ENCODE results near the gene CHAT.

The CHAT gene

GRCh38 chr10:49613882-49614241 is at the start of gene CHAT:
CHAT (plus strand) TSS chr10:49614037; CDS start chr10:49614190, 153 bp downstream.
- DNase-seq: no peak

GRCh38 chr10:49564461-49565009 is 49.3 kb upstream of the CHAT start:
- no peak for DNase-seq

- no peak for DNase-seq
These were observed 46.0 kb upstream of the CHAT start for GRCh38 chr10:49567810-49568209.

GRCh38 chr10:49568235-49568634 is 45.6 kb upstream of the CHAT start:
- DNase-seq: no peak

- DNase-seq: no peak
These were observed 44.7 kb upstream of the CHAT start for GRCh38 chr10:49569031-49569631.

- no peak for DNase-seq
These were observed 42.4 kb upstream of the CHAT start for GRCh38 chr10:49571388-49571787.

GRCh38 chr10:49572594-49573114 is 41.2 kb upstream of the CHAT start:
- DNase-seq: no peak

- no peak for DNase-seq
These were observed 38.3 kb upstream of the CHAT start for GRCh38 chr10:49575489-49576072.

GRCh38 chr10:49577182-49577925 is 36.5 kb upstream of the CHAT start:
- no peak for DNase-seq

GRCh38 chr10:49578392-49578791 is 35.4 kb upstream of the CHAT start:
- no peak for DNase-seq

- DNase-seq: no peak
These were observed 34.2 kb upstream of the CHAT start for GRCh38 chr10:49579621-49580020.

GRCh38 chr10:49585387-49585786 is 28.4 kb upstream of the CHAT start:
- no peak for DNase-seq

GRCh38 chr10:49587981-49588380 is 25.9 kb upstream of the CHAT start:
- no peak for DNase-seq

GRCh38 chr10:49592726-49593563 is 20.9 kb upstream of the CHAT start:
- peak; percentile 35 to 47 for DNase-seq

GRCh38 chr10:49593564-49593875 is 20.3 kb upstream of the CHAT start:
- no peak for DNase-seq

- no peak for DNase-seq
These were observed 19.8 kb upstream of the CHAT start for GRCh38 chr10:49593998-49594397.

- DNase-seq: no peak
These were observed 19.2 kb upstream of the CHAT start for GRCh38 chr10:49594594-49594993.

- no peak for DNase-seq
These were observed 18.7 kb upstream of the CHAT start for GRCh38 chr10:49595003-49595712.

- DNase-seq: no peak
These were observed 17.9 kb upstream of the CHAT start for GRCh38 chr10:49595713-49596492.

GRCh38 chr10:49596493-49596809 is 17.4 kb upstream of the CHAT start:
- no peak for DNase-seq

GRCh38 chr10:49596836-49597235 is 17.0 kb upstream of the CHAT start:
- no peak for DNase-seq
